ENCODE measurements around the gene NAV2.

DNA sequence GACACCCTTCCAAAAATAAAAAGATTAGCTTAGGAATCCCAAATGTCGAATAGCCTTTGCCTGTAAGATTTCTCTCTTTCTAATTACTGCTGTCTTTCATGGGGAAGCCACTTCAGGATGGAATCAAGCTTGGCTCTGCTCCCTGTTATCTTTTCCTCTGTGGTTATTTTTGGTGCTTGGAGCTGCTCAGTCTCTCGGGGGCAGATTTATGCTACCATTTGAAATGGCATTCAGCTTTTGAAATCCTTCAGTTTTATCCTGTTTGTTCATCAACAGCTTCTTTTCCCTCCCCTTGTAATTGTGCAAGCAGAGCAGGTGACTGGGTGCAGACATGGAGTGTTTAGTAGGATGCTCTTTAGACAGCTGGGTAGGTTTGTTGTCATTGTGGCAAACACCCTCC, 336.6 kb downstream of the NAV2 start:
- TF ChIP-seq, protein P1, sequence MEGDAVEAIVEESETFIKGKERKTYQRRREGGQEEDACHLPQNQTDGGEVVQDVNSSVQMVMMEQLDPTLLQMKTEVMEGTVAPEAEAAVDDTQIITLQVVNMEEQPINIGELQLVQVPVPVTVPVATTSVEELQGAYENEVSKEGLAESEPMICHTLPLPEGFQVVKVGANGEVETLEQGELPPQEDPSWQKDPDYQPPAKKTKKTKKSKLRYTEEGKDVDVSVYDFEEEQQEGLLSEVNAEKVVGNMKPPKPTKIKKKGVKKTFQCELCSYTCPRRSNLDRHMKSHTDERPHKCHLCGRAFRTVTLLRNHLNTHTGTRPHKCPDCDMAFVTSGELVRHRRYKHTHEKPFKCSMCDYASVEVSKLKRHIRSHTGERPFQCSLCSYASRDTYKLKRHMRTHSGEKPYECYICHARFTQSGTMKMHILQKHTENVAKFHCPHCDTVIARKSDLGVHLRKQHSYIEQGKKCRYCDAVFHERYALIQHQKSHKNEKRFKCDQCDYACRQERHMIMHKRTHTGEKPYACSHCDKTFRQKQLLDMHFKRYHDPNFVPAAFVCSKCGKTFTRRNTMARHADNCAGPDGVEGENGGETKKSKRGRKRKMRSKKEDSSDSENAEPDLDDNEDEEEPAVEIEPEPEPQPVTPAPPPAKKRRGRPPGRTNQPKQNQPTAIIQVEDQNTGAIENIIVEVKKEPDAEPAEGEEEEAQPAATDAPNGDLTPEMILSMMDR (IDR thresholded peaks at IDR 0.05; ENCODE audit: poor library complexity, severe bottlenecking): no peak
- TF ChIP-seq SMC3 (conservative IDR thresholded peaks at IDR 0.05; ENCODE audit: poor library complexity) (no peak), TAF1 (IDR thresholded peaks at IDR 0.05; ENCODE audit: low read depth) (no peak), EP300 (conservative IDR thresholded peaks at IDR 0.05; ENCODE audit: poor library complexity, severe bottlenecking) (no peak), EZH2 (IDR thresholded peaks at IDR 0.05; ENCODE audit: borderline replicate concordance, insufficient read depth, low read length, poor library complexity, severe bottlenecking) (no peak)

Data from neural cell (in vitro differentiated cells).